Keratinocyte (primary cell): Measurements from ENCODE around the gene JAG2. TPM values are rescaled to one million over a fixed set of nuclear protein-coding genes. Genes with fewer than 3 reads are reported as not detected.

Experiments
- DNase-seq: peaks from one replicate; pipeline ENCODE4 v3.0.0-alpha.2; 2011; ENCODE audit warnings: low read depth, missing footprints, low spot score
- FAIRE-seq: peaks from 2 replicates; lab custom pipeline; 2011; peaks lifted over from hg19 to GRCh38; lab: Jason Lieb, UNC
- H2AFZ ChIP-seq: 2 replicates; pipeline ENCODE4 v1.6.0; 2012; ENCODE audit warnings: low read length, control low read depth, inconsistent platforms; ENCODE audit not compliant: control insufficient read depth
- H3K27ac ChIP-seq: 2 replicates; pipeline ENCODE4 v1.5.1; 2011; ENCODE audit warnings: low read length; ENCODE audit not compliant: control insufficient read depth, insufficient read depth
- H3K27me3 ChIP-seq: 3 replicates; pipeline ENCODE4 v1.6.0; 2011; ENCODE audit warnings: low read length; ENCODE audit not compliant: control insufficient read depth, insufficient read depth; ENCODE audit errors: extremely low read depth
- H3K36me3 ChIP-seq, 2 experiments: 2 replicates in 1 of 2; 3 replicates in 1 of 2; pipeline ENCODE4 v1.5.1; 2011; ENCODE audit warnings: low read length in 2 of 2, mild to moderate bottlenecking in 1 of 2; ENCODE audit not compliant: control insufficient read depth in 2 of 2, insufficient read depth in 2 of 2; ENCODE audit errors: extremely low read depth in 1 of 2
- H3K4me1 ChIP-seq: 3 replicates; pipeline ENCODE4 v1.5.1; 2011; ENCODE audit warnings: low read length; ENCODE audit not compliant: control insufficient read depth, insufficient read depth; ENCODE audit errors: extremely low read depth
- H3K4me2 ChIP-seq: 3 replicates; pipeline ENCODE4 v1.6.0; 2011; ENCODE audit warnings: low read depth, low read length; ENCODE audit not compliant: control insufficient read depth, insufficient read depth; ENCODE audit errors: extremely low read depth
- H3K4me3 ChIP-seq, 3 experiments: fragments of 200-600 bp in 1 of 3; sonication (generic) in 1 of 3; 2 replicates in 2 of 3; 3 replicates in 1 of 3; pipeline ENCODE4 v1.5.1; 2011 to 2016; ENCODE audit warnings: low read length in 3 of 3, mild to moderate bottlenecking in 3 of 3, control low read depth in 2 of 3, inconsistent platforms in 1 of 3, low read depth in 1 of 3, mixed read lengths in 1 of 3, mixed run types in 1 of 3, moderate library complexity in 1 of 3; ENCODE audit not compliant: control insufficient read depth in 2 of 3, insufficient read depth in 2 of 3; ENCODE audit errors: extremely low read depth in 1 of 3
- H3K79me2 ChIP-seq: 2 replicates; pipeline ENCODE4 v1.6.0; 2012; ENCODE audit warnings: low read length; ENCODE audit not compliant: control insufficient read depth, insufficient read depth
- H3K9ac ChIP-seq: 3 replicates; pipeline ENCODE4 v1.6.0; 2011; ENCODE audit warnings: low read length; ENCODE audit not compliant: control insufficient read depth, insufficient read depth; ENCODE audit errors: extremely low read depth
- H3K9me1 ChIP-seq: 3 replicates; pipeline ENCODE4 v1.6.0; 2011; ENCODE audit warnings: low read length; ENCODE audit not compliant: control insufficient read depth, insufficient read depth; ENCODE audit errors: extremely low read depth
- H3K9me3 ChIP-seq: 2 replicates; pipeline ENCODE4 v1.5.1; 2012; ENCODE audit warnings: low read depth, low read length; ENCODE audit not compliant: control insufficient read depth
- H4K20me1 ChIP-seq: 3 replicates; pipeline ENCODE4 v1.6.0; 2011; ENCODE audit warnings: low read length; ENCODE audit not compliant: control insufficient read depth, insufficient read depth; ENCODE audit errors: extremely low read depth
- CTCF ChIP-seq, 3 experiments: IDR thresholded peaks in 1 of 3; conservative IDR thresholded peaks in 1 of 3; optimal IDR thresholded peaks in 1 of 3; 2 replicates in 2 of 3; 3 replicates in 1 of 3; pipeline versions ENCODE3 to v1.5.1; 2011; ENCODE audit warnings: low read length in 3 of 3, mild to moderate bottlenecking in 3 of 3, moderate library complexity in 2 of 3, control low read depth in 1 of 3, inconsistent platforms in 1 of 3; ENCODE audit not compliant: insufficient read depth in 2 of 3; ENCODE audit errors: extremely low read depth in 1 of 3
- EZH2 ChIP-seq: IDR thresholded peaks from one replicate; pipeline ENCODE4 v1.6.1; 2012; ENCODE audit warnings: inconsistent platforms, mild to moderate bottlenecking, low read length, moderate library complexity
- dilution Hi-C: fragments of 300-500 bp; cut with MboI; formaldehyde crosslinking; loops from one replicate; pipeline ENCODE4 v1.7.0; 2020; ENCODE audit warnings: low sequenced_read_pairs; ENCODE audit not compliant: extremely low pct_ligation_motif_present
- polyA plus RNA-seq, 5 experiments: library from polyadenylated mRNA; depleted of rRNA in 3 of 5; stranded (reverse) in 3 of 5; stranded (forward) in 1 of 5; unstranded in 1 of 5; fragments of >200 nt; gene quantifications; 1 replicate in 1 of 5; 2 replicates in 3 of 5; 3 replicates in 1 of 5; pipeline versions ENCODE4 v1.2.1 to v1.2.3, GENCODE V29; 2011 to 2012; ENCODE audit warnings: missing spikeins in 2 of 5, low read depth in 1 of 5, low replicate concordance in 1 of 5

JAG2 gene
- polyA plus RNA-seq, 1 donor (not counting 4 experiments of a cell fraction or from before 2014, with no cell fraction given) = 28.3 TPM

GRCh38 chr14:105144666-105145380 lies 23.8 kb downstream of the JAG2 start:
- dilution Hi-C loops = no loop called here
- Histone ChIP-seq H3K27ac (no peak overlapping the region), H3K79me2 (no peaks in the 10 kb centered on the region), H2AFZ (no peak overlapping the region), H3K9ac (no peak overlapping the region), H3K9me1 (no peaks in the 10 kb centered on the region), H3K27me3 (no peaks in the 10 kb centered on the region), H3K4me2 (no peak overlapping the region), H3K36me3 (peaks cover 32 to 33% of the 10 kb centered on the region in 2 experiments), H3K4me3 (no peak overlapping the region), H3K9me3 (peaks cover 4% of the 10 kb centered on the region), H4K20me1 (no peaks in the 10 kb centered on the region), H3K4me1 (no peaks in the 10 kb centered on the region)
- TF ChIP-seq EZH2 = no peak
- TF ChIP-seq CTCF (optimal IDR thresholded peaks at IDR 0.05 in 1 of 3, IDR thresholded peaks at IDR 0.05 in 1 of 3, conservative IDR thresholded peaks at IDR 0.05 in 1 of 3; ENCODE audit: extremely low read depth in 1 of 3, insufficient read depth in 2 of 3, low read length in 3 of 3) = peak in 1 of 3 experiments; percentile 37
- FAIRE-seq = no peak
- no peak for DNase-seq

GRCh38 chr14:105144026-105144665 lies 24.4 kb downstream of the JAG2 start:
- Histone ChIP-seq H3K27ac (no peak overlapping the region), H2AFZ (no peak overlapping the region), H3K27me3 (no peaks in the 10 kb centered on the region), H3K9me3 (peaks cover 7% of the 10 kb centered on the region), H3K4me3 (no peak overlapping the region), H3K36me3 (peaks cover 30 to 32% of the 10 kb centered on the region in 2 experiments), H3K9me1 (no peaks in the 10 kb centered on the region), H3K4me2 (no peak overlapping the region), H3K4me1 (no peaks in the 10 kb centered on the region), H3K79me2 (no peaks in the 10 kb centered on the region), H4K20me1 (no peaks in the 10 kb centered on the region), H3K9ac (no peak overlapping the region)
- no peak for TF ChIP-seq CTCF (optimal IDR thresholded peaks at IDR 0.05 in 1 of 3, IDR thresholded peaks at IDR 0.05 in 1 of 3, conservative IDR thresholded peaks at IDR 0.05 in 1 of 3; ENCODE audit: extremely low read depth in 1 of 3, insufficient read depth in 2 of 3, low read length in 3 of 3)
- no peak for TF ChIP-seq EZH2
- dilution Hi-C loops = no loop called here
- DNase-seq (no peak), FAIRE-seq (no peak)
